GM19324 (cell line): Measurements from ENCODE around the gene PTPRG.

Experiments
- ATAC-seq: cut with Tn5 transposase; IDR thresholded peaks from one replicate; pipeline ENCODE4 v1.9.1; 2021; ENCODE audit warnings: mild to moderate bottlenecking, moderate library complexity; ENCODE audit not compliant: unreplicated experiment, low FRiP score

Gene PTPRG

DNA sequence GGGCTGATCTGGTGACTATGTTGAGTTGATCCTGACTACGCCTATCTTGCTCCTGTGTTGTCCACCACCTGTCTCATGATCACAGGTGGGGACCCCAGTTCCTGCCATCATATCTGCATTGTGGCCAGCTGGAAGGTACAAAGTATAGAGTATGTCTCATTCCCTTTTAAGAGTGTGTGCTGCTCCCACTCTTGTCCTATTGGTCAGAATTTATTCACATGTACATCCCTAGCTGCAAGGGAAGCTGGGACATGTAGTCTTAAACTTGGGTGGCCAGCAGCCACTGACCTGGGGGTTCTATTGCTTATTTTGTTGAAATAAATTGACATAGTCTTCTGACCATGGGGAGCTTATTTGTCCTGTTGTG lies 373.1 kb downstream of the PTPRG start:
- ATAC-seq = no peak

- no peak for ATAC-seq
Observed at GRCh38 chr3:61935814-61936213, 374.4 kb downstream of the PTPRG start.

DNA sequence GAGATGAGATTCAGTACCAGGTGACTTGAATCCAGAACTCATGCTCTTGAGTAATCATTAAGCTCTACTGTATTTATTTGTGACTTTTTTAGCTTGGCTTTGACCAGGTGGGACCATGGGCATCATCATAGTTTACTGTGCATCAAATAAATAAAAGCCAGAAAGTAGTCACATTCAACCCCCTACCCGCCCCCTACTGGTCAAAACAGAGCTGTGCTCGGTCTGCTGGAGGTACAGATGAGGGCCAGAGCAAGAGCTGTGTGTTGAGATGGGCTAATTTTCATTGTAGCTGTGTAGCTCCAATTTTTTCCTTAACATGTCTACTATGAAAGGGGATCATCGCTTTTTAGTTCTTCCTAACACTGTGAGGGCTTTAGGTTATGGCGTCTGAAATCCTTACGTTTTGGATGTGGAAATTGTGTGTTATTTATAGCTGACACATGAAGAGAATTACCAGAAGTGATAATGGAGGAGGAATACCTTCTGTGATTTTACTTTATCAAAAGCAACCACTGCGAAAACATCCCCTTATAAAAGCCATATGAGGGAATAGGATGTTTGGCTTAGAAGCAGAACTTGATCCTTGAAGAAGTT lies 375.1 kb downstream of the PTPRG start:
- ATAC-seq = no peak

DNA sequence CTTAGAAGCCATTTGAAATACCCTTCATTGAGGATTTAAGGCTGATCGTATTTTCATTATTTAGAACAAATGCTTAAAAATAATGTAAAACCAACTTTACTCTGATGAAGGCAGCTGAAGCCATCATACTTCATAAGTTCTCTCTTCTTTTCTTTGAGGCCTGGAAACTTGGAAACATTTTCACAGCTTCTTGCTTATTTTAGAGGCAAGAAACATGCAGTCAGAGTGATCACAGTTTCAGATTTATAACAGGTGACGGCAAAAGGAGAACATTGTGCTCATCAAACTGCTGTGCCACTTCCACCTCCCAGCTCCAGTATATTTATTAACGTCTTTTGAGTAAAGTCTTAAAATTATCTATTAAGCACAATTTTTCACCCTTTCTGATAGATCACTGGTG lies 376.1 kb downstream of the PTPRG start:
- ATAC-seq = no peak

- ATAC-seq = no peak
Observed at GRCh38 chr3:61938878-61939549, 377.6 kb downstream of the PTPRG start.

DNA sequence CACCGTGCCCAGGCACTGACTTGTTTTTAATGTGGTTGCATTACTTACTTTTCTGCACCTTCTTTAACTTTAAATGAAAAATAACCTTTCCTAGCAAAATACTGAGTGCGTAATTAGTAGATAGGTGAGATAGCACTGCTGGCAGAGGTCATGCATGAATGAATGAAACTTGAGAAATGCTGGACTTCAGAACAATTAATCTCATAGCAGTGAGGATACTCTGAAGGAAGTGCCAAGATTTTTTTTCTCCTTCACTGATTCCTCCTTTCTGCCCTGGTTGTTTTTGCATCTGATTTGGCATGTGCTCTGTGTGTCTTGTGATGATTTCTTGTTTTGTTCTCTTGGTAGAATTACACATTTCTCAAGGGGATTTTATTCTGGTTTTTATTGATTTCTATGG lies 378.9 kb downstream of the PTPRG start:
- ATAC-seq = no peak

GRCh38 chr3:61943975-61944374 lies 382.6 kb downstream of the PTPRG start:
- ATAC-seq = no peak

DNA sequence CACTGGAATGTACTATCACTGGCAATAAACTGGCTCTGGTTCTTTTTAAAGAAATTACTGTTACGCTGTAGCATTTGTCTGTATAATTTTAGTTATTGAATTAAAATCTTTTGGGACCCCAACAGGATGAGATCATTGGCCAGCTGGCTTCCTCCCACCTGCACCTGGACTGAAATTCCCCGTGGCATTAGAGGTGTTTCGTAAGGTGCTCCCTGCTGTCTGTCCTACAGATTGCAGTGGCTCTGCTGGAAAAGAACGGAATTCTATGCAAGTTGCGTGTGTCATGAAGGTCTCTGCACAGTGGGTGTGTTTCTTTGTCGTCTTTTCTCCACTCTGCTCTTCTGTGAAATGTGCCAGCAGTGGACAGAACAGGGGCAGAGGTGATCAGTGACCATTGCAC lies 383.4 kb downstream of the PTPRG start:
- no peak for ATAC-seq

- ATAC-seq = no peak
Observed at GRCh38 chr3:61945657-61946056, 384.3 kb downstream of the PTPRG start.

GRCh38 chr3:61946570-61947324 lies 385.4 kb downstream of the PTPRG start:
- no peak for ATAC-seq

- no peak for ATAC-seq
Observed at GRCh38 chr3:61947456-61947855, 386.1 kb downstream of the PTPRG start.

- no peak for ATAC-seq
Observed at GRCh38 chr3:61948699-61949305, 387.4 kb downstream of the PTPRG start.

GRCh38 chr3:61954097-61954540 lies 392.7 kb downstream of the PTPRG start:
- no peak for ATAC-seq

DNA sequence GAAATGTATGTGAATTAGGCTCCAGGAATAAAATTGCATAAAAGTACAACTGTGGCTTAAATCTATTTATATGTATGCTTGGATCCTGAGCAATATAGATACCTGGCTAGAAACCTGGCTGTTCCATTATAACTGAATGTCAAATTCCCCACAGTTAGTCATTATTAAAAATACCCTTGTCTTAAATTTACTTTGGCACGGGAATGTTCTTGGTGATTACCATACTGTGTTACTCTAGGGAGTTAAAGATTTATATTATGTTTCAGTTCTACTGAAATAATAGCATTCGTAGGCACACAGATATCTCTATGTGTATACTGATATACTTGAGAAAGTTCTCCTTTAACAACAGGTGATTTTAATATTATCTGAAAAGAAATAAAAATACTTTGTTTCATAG lies 394.1 kb downstream of the PTPRG start:
- no peak for ATAC-seq

DNA sequence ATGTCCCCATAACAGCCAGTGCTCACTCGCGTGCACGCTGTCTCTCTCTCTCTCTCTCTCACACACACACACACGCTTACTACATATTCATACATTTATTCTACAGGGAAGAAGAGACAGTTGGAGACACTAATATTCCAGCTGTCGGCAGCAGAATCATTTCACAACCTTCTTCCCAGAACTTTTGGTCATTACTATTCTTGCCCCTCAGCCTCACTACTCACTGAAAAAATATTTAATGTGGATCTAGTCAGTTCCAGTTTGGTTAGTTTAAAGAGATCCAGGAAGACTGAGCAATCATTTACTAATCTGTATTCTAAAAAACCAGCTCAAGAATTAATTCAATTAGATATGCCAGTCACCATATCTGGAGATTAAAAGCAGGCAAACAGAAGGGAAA lies 394.9 kb downstream of the PTPRG start:
- ATAC-seq = no peak

DNA sequence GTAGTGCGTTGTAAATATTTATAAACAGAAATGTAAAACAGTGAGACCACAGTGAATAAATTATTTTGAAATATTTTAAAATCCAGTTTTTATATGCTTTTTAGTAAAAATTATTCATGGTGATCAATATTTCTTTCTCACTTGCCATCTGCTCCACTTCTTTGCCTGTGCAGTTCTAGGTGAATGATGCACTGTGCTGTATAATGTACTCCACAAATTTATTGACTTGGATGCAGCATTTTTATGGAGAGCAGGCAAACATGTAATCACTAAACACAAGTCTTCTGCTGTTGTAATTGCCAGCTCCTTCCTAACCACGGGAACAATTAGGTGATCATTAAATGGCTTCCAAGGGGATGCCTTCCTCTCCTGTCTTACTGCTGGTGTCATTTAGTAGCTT lies 395.9 kb downstream of the PTPRG start:
- ATAC-seq = no peak

- no peak for ATAC-seq
Observed at GRCh38 chr3:61960976-61961375, 399.6 kb downstream of the PTPRG start.

GRCh38 chr3:61961900-61962299 lies 400.5 kb downstream of the PTPRG start:
- no peak for ATAC-seq

- ATAC-seq = no peak
Observed at GRCh38 chr3:61964566-61964965, 403.2 kb downstream of the PTPRG start.

DNA sequence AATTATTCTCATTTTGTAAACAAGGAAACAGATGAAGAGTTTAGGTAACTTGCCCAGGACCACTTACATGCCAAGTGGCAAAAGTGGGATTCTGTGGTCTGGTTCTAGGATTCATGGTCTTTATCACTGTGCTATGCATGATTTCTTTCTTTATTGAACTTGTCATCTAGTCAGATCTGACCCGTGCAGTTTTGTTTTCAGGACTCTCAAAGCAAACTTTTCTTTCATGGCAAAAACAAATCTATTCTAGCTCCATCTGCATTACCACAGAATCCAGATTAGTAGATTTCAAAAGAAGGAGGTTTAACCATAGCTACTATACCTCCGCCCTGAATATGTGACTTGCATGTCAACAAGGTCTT lies 404.4 kb downstream of the PTPRG start:
- no peak for ATAC-seq

GRCh38 chr3:61966200-61966599 lies 404.8 kb downstream of the PTPRG start:
- ATAC-seq = no peak

DNA sequence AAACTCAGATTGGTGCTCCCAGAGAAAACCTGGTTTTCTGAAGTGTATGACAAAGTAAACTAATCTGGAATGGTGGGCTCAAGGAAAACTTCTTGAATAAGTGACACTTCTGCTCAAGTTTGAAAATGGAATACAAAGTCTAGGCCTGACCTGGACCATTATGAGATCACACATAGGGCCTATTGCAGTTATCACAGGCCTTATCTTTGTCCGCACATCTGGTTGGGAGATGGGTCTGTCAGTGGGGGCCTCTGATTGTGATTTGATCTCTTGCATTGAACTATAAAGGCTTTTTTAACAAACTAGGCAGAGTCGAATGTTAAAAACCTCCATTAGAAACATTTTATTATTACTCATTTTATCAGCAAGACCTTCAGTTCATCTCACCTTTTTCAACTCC lies 405.6 kb downstream of the PTPRG start:
- no peak for ATAC-seq
